IPS-18a (cell line): ENCODE measurements around the gene ZFAND6.

Experiments used
- H3K27ac ChIP-seq: one replicate; pipeline ENCODE4 v1.5.1; 2013; ENCODE audit warnings: low read length
- H3K27me3 ChIP-seq: one replicate; pipeline ENCODE4 v1.6.1; 2013; ENCODE audit warnings: mild to moderate bottlenecking, low read length; ENCODE audit not compliant: control insufficient read depth, insufficient read depth
- H3K36me3 ChIP-seq: one replicate; pipeline ENCODE4 v1.6.1; 2013; ENCODE audit warnings: low read depth, low read length; ENCODE audit not compliant: control insufficient read depth
- H3K4me1 ChIP-seq: one replicate; pipeline ENCODE4 v1.6.1; 2013; ENCODE audit warnings: low read depth, low read length; ENCODE audit not compliant: control insufficient read depth
- H3K4me3 ChIP-seq: one replicate; pipeline ENCODE4 v1.5.1; 2013; ENCODE audit warnings: low read length
- H3K9ac ChIP-seq: one replicate; pipeline ENCODE4 v1.6.1; 2013; ENCODE audit warnings: mild to moderate bottlenecking, low read length, moderate library complexity
- H3K9me3 ChIP-seq: one replicate; pipeline ENCODE4 v1.6.1; 2013; ENCODE audit warnings: low read depth, low read length; ENCODE audit not compliant: control insufficient read depth

Gene ZFAND6

GRCh38 chr15:80160570-80161156 is 101.2 kb downstream of the ZFAND6 start:
- H3K9ac ChIP-seq, result no peak overlapping the region
- H3K27me3 ChIP-seq, result no peaks in the 10 kb centered on the region

GRCh38 chr15:80161468-80162016 is 102.1 kb downstream of the ZFAND6 start:
- peaks cover 2% of the 10 kb centered on the region for H3K36me3 ChIP-seq
- H3K9me3 ChIP-seq, result no peaks in the 10 kb centered on the region
- no peaks in the 10 kb centered on the region for H3K4me1 ChIP-seq
- H3K4me3 ChIP-seq, result no peak overlapping the region
- no peak overlapping the region for H3K9ac ChIP-seq
- H3K27ac ChIP-seq, result no peak overlapping the region
- H3K27me3 ChIP-seq, result no peaks in the 10 kb centered on the region

More at GRCh38 chr15:80160570-80161156, 101.2 kb downstream of the ZFAND6 start:
- H3K36me3 ChIP-seq, result peaks cover 2% of the 10 kb centered on the region
- no peaks in the 10 kb centered on the region for H3K9me3 ChIP-seq
- no peak overlapping the region for H3K4me3 ChIP-seq
- H3K27ac ChIP-seq, result no peak overlapping the region
- H3K4me1 ChIP-seq, result no peaks in the 10 kb centered on the region

- no peak overlapping the region for H3K4me3 ChIP-seq
- H3K9ac ChIP-seq, result no peak overlapping the region
- no peaks in the 10 kb centered on the region for H3K9me3 ChIP-seq
- no peaks in the 10 kb centered on the region for H3K4me1 ChIP-seq
- no peak overlapping the region for H3K27ac ChIP-seq
- peaks cover 2% of the 10 kb centered on the region for H3K36me3 ChIP-seq
- H3K27me3 ChIP-seq, result no peaks in the 10 kb centered on the region
These were observed 102.6 kb downstream of the ZFAND6 start for GRCh38 chr15:80162059-80162554.

GRCh38 chr15:80163217-80163616 is 103.7 kb downstream of the ZFAND6 start:
- H3K4me3 ChIP-seq, result no peak overlapping the region
- no peak overlapping the region for H3K27ac ChIP-seq
- H3K9me3 ChIP-seq, result no peaks in the 10 kb centered on the region
- H3K9ac ChIP-seq, result no peak overlapping the region
- H3K36me3 ChIP-seq, result peaks cover 2% of the 10 kb centered on the region
- no peaks in the 10 kb centered on the region for H3K27me3 ChIP-seq
- H3K4me1 ChIP-seq, result no peaks in the 10 kb centered on the region

GRCh38 chr15:80163897-80164296 is 104.4 kb downstream of the ZFAND6 start:
- H3K36me3 ChIP-seq, result peaks cover 2% of the 10 kb centered on the region
- no peaks in the 10 kb centered on the region for H3K27me3 ChIP-seq
- no peaks in the 10 kb centered on the region for H3K9me3 ChIP-seq

GRCh38 chr15:80167936-80168335 is 108.5 kb downstream of the ZFAND6 start:
- no peak overlapping the region for H3K27ac ChIP-seq
- H3K27me3 ChIP-seq, result no peaks in the 10 kb centered on the region
- H3K9ac ChIP-seq, result no peak overlapping the region
- H3K36me3 ChIP-seq, result no peaks in the 10 kb centered on the region
- H3K4me3 ChIP-seq, result no peak overlapping the region
- H3K4me1 ChIP-seq, result no peaks in the 10 kb centered on the region
- H3K9me3 ChIP-seq, result no peaks in the 10 kb centered on the region

More at GRCh38 chr15:80163897-80164296, 104.4 kb downstream of the ZFAND6 start:
- no peak overlapping the region for H3K27ac ChIP-seq
- H3K4me3 ChIP-seq, result no peak overlapping the region
- H3K9ac ChIP-seq, result no peak overlapping the region
- no peaks in the 10 kb centered on the region for H3K4me1 ChIP-seq

GRCh38 chr15:80168421-80168820 is 108.9 kb downstream of the ZFAND6 start:
- Histone ChIP-seq H3K4me1 (no peaks in the 10 kb centered on the region), H3K27ac (no peak overlapping the region), H3K4me3 (no peak overlapping the region), H3K36me3 (no peaks in the 10 kb centered on the region), H3K9ac (no peak overlapping the region), H3K27me3 (no peaks in the 10 kb centered on the region), H3K9me3 (no peaks in the 10 kb centered on the region)

GRCh38 chr15:80169768-80170357 is 110.4 kb downstream of the ZFAND6 start:
- Histone ChIP-seq H3K27ac (no peak overlapping the region), H3K9ac (no peak overlapping the region), H3K4me3 (no peak overlapping the region), H3K4me1 (no peaks in the 10 kb centered on the region), H3K36me3 (no peaks in the 10 kb centered on the region), H3K27me3 (no peaks in the 10 kb centered on the region), H3K9me3 (no peaks in the 10 kb centered on the region)

- Histone ChIP-seq H3K4me1 (no peaks in the 10 kb centered on the region), H3K36me3 (no peaks in the 10 kb centered on the region), H3K4me3 (no peak overlapping the region), H3K27ac (no peak overlapping the region), H3K9ac (no peak overlapping the region), H3K9me3 (no peaks in the 10 kb centered on the region), H3K27me3 (no peaks in the 10 kb centered on the region)
These were observed 111.1 kb downstream of the ZFAND6 start for GRCh38 chr15:80170596-80170995.

GRCh38 chr15:80171787-80172186 is 112.3 kb downstream of the ZFAND6 start:
- no peak overlapping the region for H3K9ac ChIP-seq
- no peaks in the 10 kb centered on the region for H3K36me3 ChIP-seq
- H3K27ac ChIP-seq, result no peak overlapping the region

GRCh38 chr15:80172401-80172800 is 112.9 kb downstream of the ZFAND6 start:
- H3K27me3 ChIP-seq, result no peaks in the 10 kb centered on the region
- H3K27ac ChIP-seq, result no peak overlapping the region
- H3K4me1 ChIP-seq, result no peaks in the 10 kb centered on the region
- H3K36me3 ChIP-seq, result no peaks in the 10 kb centered on the region
- H3K9me3 ChIP-seq, result no peaks in the 10 kb centered on the region
- no peak overlapping the region for H3K4me3 ChIP-seq
- H3K9ac ChIP-seq, result no peak overlapping the region

More at GRCh38 chr15:80171787-80172186, 112.3 kb downstream of the ZFAND6 start:
- Histone ChIP-seq H3K27me3 (no peaks in the 10 kb centered on the region), H3K9me3 (no peaks in the 10 kb centered on the region), H3K4me1 (no peaks in the 10 kb centered on the region), H3K4me3 (no peak overlapping the region)
